Endothelial cell of umbilical vein (primary cell): ENCODE measurements around the gene GCNT1. TPM values are rescaled to one million over a fixed set of nuclear protein-coding genes. Genes with fewer than 3 reads are reported as not detected.
A peak's percentile ranks its signal among the peaks of the same experiment; 100 is the strongest.

Experiments
- BruUV-seq: library from RNA; stranded (reverse); fragments of 400-500 nt; replicated peaks from 2 replicates; lab custom pipeline; 2021; lab: Mats Ljungman, UMichigan
- CTCF ChIA-PET: fragments of 300-600, 350-600 bp; sonication (Branson Sonifier 250); formaldehyde crosslinking; loops from one replicate; lab custom pipeline; 2021; ENCODE audit warnings: antibody characterized with exemption, inconsistent platforms; lab: Charles Lee
- POLR2A ChIA-PET: fragments of 300-600, 350-600 bp; sonication (Branson Sonifier 250); formaldehyde crosslinking; loops from one replicate; lab custom pipeline; 2021; ENCODE audit warnings: antibody characterized with exemption, inconsistent platforms; lab: Charles Lee
- DNase-seq: peaks from one replicate; pipeline ENCODE4 v3.0.0-alpha.2; 2011; ENCODE audit warnings: low read depth, low spot score
- FAIRE-seq: peaks from 2 replicates; lab custom pipeline; 2011; peaks lifted over from hg19 to GRCh38; lab: Jason Lieb, UNC
- H2AFZ ChIP-seq: 2 replicates; pipeline ENCODE4 v1.6.0; 2012; ENCODE audit warnings: low read depth, low read length, control low read depth, inconsistent platforms
- H3K27ac ChIP-seq: 2 replicates; pipeline ENCODE4 v1.5.1; 2011; ENCODE audit warnings: low read depth, mild to moderate bottlenecking, control low read depth, low read length, moderate library complexity; ENCODE audit not compliant: insufficient read depth
- H3K27me3 ChIP-seq, 2 experiments: 2 replicates each; pipeline versions ENCODE4 v1.6.0 to v1.6.1; 2011; ENCODE audit warnings: low read length in 2 of 2, mixed read lengths in 1 of 2; ENCODE audit not compliant: control insufficient read depth in 2 of 2, insufficient read depth in 2 of 2
- H3K36me3 ChIP-seq, 2 experiments: 2 replicates in 1 of 2; 3 replicates in 1 of 2; pipeline ENCODE4 v1.5.1; 2011; ENCODE audit warnings: low read length in 2 of 2, mild to moderate bottlenecking in 1 of 2, moderate library complexity in 1 of 2; ENCODE audit not compliant: control insufficient read depth in 2 of 2, insufficient read depth in 2 of 2; ENCODE audit errors: extremely low read depth in 1 of 2
- H3K4me1 ChIP-seq: 3 replicates; pipeline ENCODE4 v1.5.1; 2011; ENCODE audit warnings: mild to moderate bottlenecking, low read length; ENCODE audit not compliant: control insufficient read depth, insufficient read depth; ENCODE audit errors: extremely low read depth
- H3K4me2 ChIP-seq: 2 replicates; pipeline ENCODE4 v1.6.1; 2011; ENCODE audit warnings: low read length, control low read depth, mixed read lengths; ENCODE audit not compliant: insufficient read depth
- H3K4me3 ChIP-seq, 3 experiments: fragments of 200-600 bp in 1 of 3; sonication (generic), shearing (Covaris generic) in 1 of 3; replicated peaks in 1 of 3; 2 replicates each; pipeline ENCODE4 v1.5.1; 2011 to 2016; ENCODE audit warnings: control low read depth in 3 of 3, low read length in 3 of 3, mild to moderate bottlenecking in 2 of 3, inconsistent platforms in 1 of 3, low read depth in 1 of 3, moderate library complexity in 1 of 3; ENCODE audit not compliant: insufficient read depth in 1 of 3
- H3K79me2 ChIP-seq: 2 replicates; pipeline ENCODE4 v1.6.0; 2012; ENCODE audit warnings: low read length, inconsistent platforms; ENCODE audit not compliant: control insufficient read depth, insufficient read depth
- H3K9ac ChIP-seq: replicated peaks from 2 replicates; pipeline ENCODE3; 2011; ENCODE audit warnings: low read length, control low read depth; ENCODE audit not compliant: insufficient read depth; ENCODE audit errors: extremely low read depth
- H3K9me1 ChIP-seq: replicated peaks from 3 replicates; pipeline ENCODE4 v1.6.0; 2011; ENCODE audit warnings: mild to moderate bottlenecking, low read length; ENCODE audit not compliant: control insufficient read depth, insufficient read depth; ENCODE audit errors: extremely low read depth
- H3K9me3 ChIP-seq: replicated peaks from 2 replicates; pipeline ENCODE4 v1.5.1; 2012; ENCODE audit warnings: low read length, inconsistent platforms; ENCODE audit not compliant: control insufficient read depth, insufficient read depth
- H4K20me1 ChIP-seq: replicated peaks from 2 replicates; pipeline ENCODE3; 2011; ENCODE audit warnings: mild to moderate bottlenecking, low read length; ENCODE audit not compliant: control insufficient read depth, insufficient read depth; ENCODE audit errors: extremely low read depth
- CTCF ChIP-seq, 2 donors: IDR thresholded peaks; 1 replicate in 1 of 2; 2 replicates in 1 of 2; pipeline ENCODE4 v1.5.1; 2011; ENCODE audit warnings: low read length in 2 of 2, mild to moderate bottlenecking in 2 of 2, moderate library complexity in 2 of 2, control low read depth in 1 of 2, inconsistent platforms in 1 of 2, low read depth in 1 of 2; ENCODE audit not compliant: insufficient read depth in 1 of 2; ENCODE audit errors: extremely low read depth in 1 of 2
- EZH2 ChIP-seq: IDR thresholded peaks from 2 replicates; pipeline ENCODE4 v1.6.1; 2012; ENCODE audit warnings: borderline replicate concordance, low read depth, mild to moderate bottlenecking, moderate library complexity, low read length, inconsistent platforms; ENCODE audit not compliant: severe bottlenecking
- FOS ChIP-seq: IDR thresholded peaks from 2 replicates; pipeline ENCODE4 v1.6.1; 2011; ENCODE audit warnings: mild to moderate bottlenecking, low read length, moderate library complexity, borderline replicate concordance; ENCODE audit not compliant: insufficient read depth
- GATA2 ChIP-seq: IDR thresholded peaks from 2 replicates; pipeline ENCODE4 v1.7.0; 2011; ENCODE audit warnings: low read depth, mild to moderate bottlenecking, moderate library complexity, mixed read lengths, low read length; ENCODE audit not compliant: insufficient read length, insufficient read depth
- JUN ChIP-seq: IDR thresholded peaks from 2 replicates; pipeline ENCODE4 v1.6.1; 2011; ENCODE audit warnings: borderline replicate concordance, low read depth; ENCODE audit not compliant: insufficient read length, insufficient read depth
- MAX ChIP-seq: IDR thresholded peaks from 2 replicates; pipeline ENCODE4 v1.6.1; 2011; ENCODE audit not compliant: insufficient read depth, insufficient read length
- MYC ChIP-seq: IDR thresholded peaks from one replicate; pipeline ENCODE4 v1.6.1; 2011; ENCODE audit warnings: mild to moderate bottlenecking, low read depth, low read length
- POLR2A ChIP-seq: IDR thresholded peaks from 2 replicates; pipeline ENCODE4 v1.6.1; 2012; ENCODE audit warnings: low read depth, mild to moderate bottlenecking, control low read depth, low read length
- POLR2AphosphoS5 ChIP-seq: IDR thresholded peaks from 2 replicates; pipeline ENCODE4 v1.6.1; 2012; ENCODE audit warnings: low read depth, mild to moderate bottlenecking, control low read depth, low read length, moderate library complexity; ENCODE audit not compliant: insufficient read depth
- dilution Hi-C: fragments of 300-500 bp; cut with MboI; formaldehyde crosslinking; loops from one replicate; pipeline ENCODE4 v1.15.0; 2019; ENCODE audit warnings: low sequenced_read_pairs; ENCODE audit not compliant: extremely low pct_ligation_motif_present
- intact Hi-C: fragments of 100-400 bp; cut with micrococcal nuclease; formaldehyde crosslinking; loops from one replicate; pipeline ENCODE4 v1.10.0; 2022
- polyA plus RNA-seq, 4 experiments: library from polyadenylated mRNA; depleted of rRNA in 3 of 4; stranded (reverse) in 3 of 4; unstranded in 1 of 4; fragments of >200 nt; gene quantifications; 2 replicates each; pipeline versions ENCODE4 v1.2.1 to v1.2.3, GENCODE V29; 2011 to 2012; ENCODE audit warnings: missing spikeins in 1 of 4
- total RNA-seq: library from RNA; stranded (reverse); gene quantifications from 2 replicates; pipeline ENCODE4 v1.2.3, GENCODE V29; 2021

The GCNT1 gene
- total and polyA plus RNA-seq, 2 donors (not counting 3 experiments of a cell fraction or from before 2014, with no cell fraction given) = 18.1 to 30.9 TPM

DNA sequence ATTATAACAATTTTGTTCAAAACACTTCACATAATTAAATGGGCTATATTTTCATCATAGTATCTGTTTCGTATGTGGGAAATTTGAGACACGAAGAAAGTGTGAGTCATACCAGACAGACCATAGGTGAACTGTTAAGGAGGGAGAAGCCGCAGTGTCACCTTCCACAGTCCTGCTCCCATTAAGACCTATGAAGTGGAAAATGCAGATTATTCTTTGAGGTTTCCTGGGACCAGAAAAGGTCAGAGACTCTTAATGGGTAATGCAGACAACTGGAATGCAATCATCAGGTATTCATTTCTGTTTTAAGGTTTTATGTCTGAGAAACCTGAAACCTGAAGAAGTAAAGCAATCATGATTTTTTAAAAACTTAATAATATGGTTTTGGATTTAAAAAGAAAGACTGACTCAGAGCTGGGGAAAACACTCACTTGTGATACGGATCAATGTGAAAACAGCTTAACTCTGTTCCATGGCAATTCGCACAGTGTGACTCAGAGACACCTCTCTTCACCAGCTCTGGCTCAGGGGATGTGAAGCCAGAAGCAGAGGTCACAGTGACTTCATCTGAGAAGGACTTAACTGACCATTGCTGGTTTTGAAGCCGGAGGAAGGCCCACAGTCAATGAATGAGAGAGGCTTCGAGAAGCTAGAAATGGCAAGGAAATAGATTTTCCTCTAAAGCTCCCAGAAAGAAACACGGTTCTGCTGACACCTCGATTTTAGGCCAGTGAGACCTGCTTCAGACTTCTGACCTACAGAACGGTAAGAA is 17.2 kb upstream of the GCNT1 start:
- H3K27me3 ChIP-seq = no peaks in the 10 kb centered on the region
- peak overlapping the region; percentile 9 for H3K4me2 ChIP-seq
- intact Hi-C loops = no loop called here
- no TSS peak for BruUV-seq
- no peak overlapping the region for H2AFZ ChIP-seq
- dilution Hi-C loops = no loop called here
- no peak for TF ChIP-seq MYC
- TF ChIP-seq POLR2AphosphoS5 = peak; percentile 32
- no peak for TF ChIP-seq CTCF (IDR thresholded peaks at IDR 0.05; ENCODE audit: extremely low read depth in 1 of 2, insufficient read depth in 1 of 2, low read depth in 1 of 2, low read length in 2 of 2)
- peak; percentile 56 for TF ChIP-seq JUN
- peak; percentile 39 for TF ChIP-seq FOS
- peak; percentile 77 for TF ChIP-seq GATA2
- TF ChIP-seq EZH2 = no peak
- no peak for TF ChIP-seq MAX
- TF ChIP-seq POLR2A = no peak
- POLR2A ChIA-PET = no interaction called here
- H3K4me3 ChIP-seq = no peak overlapping the region
- H3K9ac ChIP-seq = no peak overlapping the region
- no peaks in the 10 kb centered on the region for H3K36me3 ChIP-seq
- H3K27ac ChIP-seq = peak overlapping the region; percentile 53
- H3K9me3 ChIP-seq = no peaks in the 10 kb centered on the region
- no peaks in the 10 kb centered on the region for H3K9me1 ChIP-seq
- no peaks in the 10 kb centered on the region for H3K79me2 ChIP-seq
- DNase-seq = peak; percentile 77
- peaks cover 8% of the 10 kb centered on the region for H3K4me1 ChIP-seq
- H4K20me1 ChIP-seq = no peaks in the 10 kb centered on the region
- CTCF ChIA-PET = interaction anchor here (0.5 to 2.2 kb wide), 9 partner anchors 17 to 262 kb away, joined by 3 to 14 read pairs (median 4); partner anchors contain the start of genes GCNT1 and RFK
- FAIRE-seq = peak; percentile 83
